ENCODE data around the gene DENND1A.

The DENND1A gene

DNA sequence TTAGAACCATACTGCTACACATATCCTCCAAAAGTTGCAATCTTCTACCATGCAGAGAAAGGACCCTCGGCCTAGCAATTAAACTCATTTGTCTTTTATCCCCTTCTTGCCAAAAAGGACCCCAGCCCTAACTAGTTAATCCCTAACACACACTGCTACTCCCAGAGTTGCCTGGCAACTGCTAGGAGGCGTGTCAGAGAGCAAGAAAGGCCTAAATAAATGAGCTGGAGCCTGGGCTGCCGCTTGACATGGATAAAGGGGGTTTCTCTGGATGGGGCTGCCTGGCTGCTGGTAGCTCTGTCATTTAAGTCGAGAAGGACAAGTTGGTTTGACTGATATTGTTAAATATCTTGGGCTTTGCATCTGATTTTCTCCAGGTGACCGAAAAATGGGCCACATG, 379.1 kb downstream of the DENND1A start:
- peak in 6 of 42 donors; percentile 8 to 45 (median 18) for DNase-seq
- intact Hi-C loops (cut with DNase I) = no loop called here

DNA sequence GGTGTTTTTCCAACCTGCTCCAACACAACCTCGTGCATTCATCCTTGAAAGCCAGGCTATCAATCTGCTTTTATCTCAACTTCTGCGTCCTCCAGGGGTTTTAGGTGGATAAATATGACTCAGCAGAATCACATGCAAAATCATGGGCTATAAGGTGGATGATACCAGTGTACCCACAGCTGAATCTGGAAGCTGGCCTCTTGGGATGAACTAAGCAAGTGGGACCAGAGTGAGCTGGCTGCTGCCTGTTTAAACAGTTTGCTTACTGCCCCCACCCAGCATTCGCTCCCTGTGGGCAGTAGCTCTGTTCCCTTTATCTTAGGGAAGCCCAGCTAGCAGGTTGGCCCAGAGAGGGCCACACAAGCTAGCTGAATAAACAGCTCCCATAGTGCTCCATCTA, 379.9 kb downstream of the DENND1A start:
- DNase-seq = no peak
- intact Hi-C loops (cut with DNase I) = no loop called here

DNA sequence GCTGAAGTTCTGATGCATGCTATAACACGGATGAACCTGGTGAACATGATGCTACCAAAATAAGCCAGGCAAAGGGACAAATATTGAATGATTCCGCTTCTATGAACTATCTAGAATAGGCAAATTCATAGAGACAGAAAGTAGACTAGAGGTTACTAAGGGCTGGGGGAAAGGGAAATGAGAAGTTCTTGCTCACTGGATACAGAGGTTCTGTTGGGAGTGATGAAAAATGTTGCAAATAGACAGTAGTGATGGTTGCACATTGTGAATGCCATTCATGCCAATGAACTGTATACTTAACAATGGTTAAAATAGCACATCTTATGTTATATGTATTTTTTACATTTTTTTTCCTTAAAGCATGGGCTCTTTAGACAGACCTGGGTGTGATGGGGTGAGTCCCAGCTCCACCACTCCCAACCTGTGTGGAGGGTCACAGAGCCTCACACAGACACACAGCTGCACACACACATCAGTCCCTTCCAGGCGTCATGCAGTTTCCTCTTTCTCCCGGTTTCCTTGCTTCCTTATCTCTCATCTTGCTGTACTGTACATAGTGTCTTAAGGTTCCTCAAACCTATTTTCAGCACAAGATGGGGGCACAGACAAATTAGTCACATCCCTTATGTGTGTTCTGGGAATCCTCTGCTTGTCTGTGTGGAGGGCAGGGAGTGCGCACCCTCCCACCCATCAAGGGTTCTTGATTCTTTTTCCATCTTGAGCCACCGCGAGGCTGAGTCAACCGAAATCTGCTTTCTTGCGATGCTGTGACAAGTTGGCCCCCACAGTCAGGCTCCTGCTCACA, 381.0 kb downstream of the DENND1A start:
- peak; percentile 31 to 94 (median 77) for DNase-seq
- intact Hi-C loops (cut with DNase I) = loop anchor here (10.0 kb wide), 1 partner anchor 496 kb away; no protein-coding TSS in a partner anchor

DNA sequence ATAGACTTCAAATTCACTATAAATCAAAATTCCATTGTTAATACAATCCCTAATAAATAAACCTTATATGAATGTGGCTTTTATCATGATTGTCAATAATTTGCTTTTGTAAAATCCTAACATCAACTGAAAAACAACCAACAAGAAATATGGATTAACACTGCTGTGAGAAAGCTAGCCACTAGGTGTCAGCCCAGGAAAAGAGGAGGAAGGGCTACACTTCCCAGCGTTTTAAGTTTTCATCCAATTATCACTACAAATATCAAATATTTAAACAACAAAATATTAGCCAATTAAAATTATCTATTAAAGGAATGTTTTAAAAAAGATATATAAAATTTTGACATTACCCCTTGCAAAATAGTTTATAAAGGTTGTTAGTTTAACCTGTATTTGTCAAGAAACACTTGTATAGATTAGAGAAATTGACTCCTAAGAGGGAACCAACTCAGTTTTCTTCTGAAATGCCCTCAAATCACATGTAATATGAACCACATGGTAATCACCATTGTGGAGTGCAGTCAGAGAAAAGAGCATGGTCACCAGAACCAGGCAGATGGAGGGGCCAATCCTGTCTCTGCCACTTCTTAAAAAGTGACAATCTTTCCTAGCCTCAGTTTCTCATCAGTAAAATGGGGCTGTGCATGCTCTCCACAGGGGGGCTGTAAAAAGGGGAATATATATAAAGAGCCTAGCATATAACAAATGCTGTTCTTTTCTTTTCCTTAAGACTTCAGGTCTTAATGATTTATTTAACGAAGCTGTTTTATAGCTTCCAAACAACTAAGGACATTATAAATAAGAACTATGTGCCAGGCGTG, 385.7 kb downstream of the DENND1A start:
- intact Hi-C loops (cut with DNase I) = loop anchor here (10.0 kb wide), 1 partner anchor 501 kb away; no protein-coding TSS in a partner anchor
- peak in 25 of 42 donors; percentile 20 to 78 (median 39) for DNase-seq

DNA sequence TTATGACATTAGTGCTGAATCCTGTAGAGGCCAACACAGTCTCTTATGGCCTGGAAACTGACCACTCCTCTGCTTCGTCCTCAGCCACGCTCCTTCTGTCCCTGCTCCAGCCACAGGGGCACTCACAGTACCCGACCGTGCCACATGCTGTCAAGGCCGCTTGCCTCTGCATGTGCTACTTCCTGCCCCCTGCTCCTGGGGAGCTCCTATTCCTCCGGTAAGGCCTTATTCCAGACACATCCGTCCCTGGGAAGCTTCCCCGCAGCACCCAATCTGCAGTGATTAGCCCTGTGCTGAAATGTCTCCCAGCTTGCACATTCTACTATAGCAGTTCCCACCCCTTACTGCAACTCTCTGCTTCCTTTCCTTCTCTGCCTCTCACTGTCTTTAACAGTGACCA, 386.4 kb downstream of the DENND1A start:
- no peak for DNase-seq
- intact Hi-C loops (cut with DNase I) = loop anchor here (10.0 kb wide), 1 partner anchor 501 kb away; no protein-coding TSS in a partner anchor

DNA sequence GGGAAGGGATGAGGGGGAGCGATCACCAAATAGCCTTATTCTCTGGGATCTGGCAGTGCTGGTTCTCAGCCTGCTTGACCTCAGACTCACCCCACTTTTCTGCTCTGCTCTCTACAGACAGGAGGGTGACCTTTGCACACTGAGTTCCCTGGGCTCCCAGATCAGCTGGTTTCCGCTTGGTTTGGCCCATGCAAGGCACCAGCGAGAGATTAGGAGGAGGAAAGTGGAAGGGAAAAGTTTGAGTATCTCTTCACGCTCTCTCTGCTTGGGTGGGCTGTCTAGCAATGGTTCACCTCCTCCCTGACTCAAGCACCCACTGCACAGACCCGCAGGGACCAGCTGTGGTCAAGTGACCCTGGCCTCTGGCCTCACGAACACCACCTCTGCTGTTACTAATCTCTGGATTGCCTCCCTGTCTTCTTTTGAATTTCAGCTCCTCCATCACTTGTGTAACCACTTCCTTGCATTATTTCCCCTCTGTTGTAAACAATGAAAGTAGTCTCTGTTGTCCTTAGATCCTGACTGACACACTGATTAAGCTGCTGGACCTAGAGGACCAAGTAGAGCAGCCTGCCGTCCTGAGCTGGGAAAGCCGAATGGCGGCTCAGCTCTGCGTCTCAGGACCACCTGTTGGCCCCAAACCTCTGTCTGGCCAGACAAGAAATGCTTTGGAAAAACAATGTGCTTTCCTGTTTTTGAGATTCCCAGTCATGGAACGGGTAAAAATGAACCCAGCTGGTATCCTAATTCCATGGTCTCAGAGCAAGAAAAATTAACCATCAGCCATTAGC, 387.3 kb downstream of the DENND1A start:
- DNase-seq = no peak
- intact Hi-C loops (cut with DNase I) = loop anchor here (10.0 kb wide), 1 partner anchor 502 kb away; no protein-coding TSS in a partner anchor

DNA sequence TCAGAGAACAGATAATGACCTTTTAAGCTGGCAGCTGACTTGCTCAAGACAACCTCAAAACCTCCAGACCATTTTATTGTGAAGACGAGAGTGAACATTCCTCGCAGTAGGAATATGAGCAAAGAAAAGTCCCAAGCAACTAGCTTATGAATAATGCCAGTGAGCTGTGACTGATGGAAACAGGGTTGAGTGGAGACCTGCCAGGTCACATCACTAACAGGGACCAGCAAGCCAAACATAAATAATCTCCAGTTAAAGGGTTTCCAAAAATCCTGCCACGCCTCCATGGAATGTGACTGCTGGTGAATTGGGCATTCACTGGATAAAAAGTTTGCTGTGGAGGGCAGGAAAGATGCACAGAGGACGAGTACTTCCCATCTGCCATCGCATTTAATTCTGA, 388.5 kb downstream of the DENND1A start:
- intact Hi-C loops (cut with DNase I) = loop anchor here (10.0 kb wide), 1 partner anchor 503 kb away; no protein-coding TSS in a partner anchor

DNA sequence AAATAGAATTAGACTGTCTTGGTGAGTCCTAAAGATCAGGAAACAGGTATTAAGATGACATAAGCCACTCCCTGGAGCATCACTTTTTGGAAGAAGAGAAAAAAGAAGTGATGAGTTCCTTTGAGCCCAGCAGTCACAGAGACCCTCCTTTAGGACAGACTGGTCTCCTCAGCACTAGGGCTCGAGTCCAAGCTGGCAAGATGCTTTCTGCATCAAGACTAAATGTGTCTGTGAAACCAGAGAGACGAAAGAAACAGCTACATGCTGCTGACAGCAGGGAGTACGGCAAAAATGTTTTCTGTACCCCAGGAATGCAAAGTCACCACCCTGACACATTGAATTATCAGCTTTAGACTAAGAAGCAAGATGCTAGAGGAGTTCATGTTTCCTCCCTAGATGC, 389.5 kb downstream of the DENND1A start:
- intact Hi-C loops (cut with DNase I) = loop anchor here (10.0 kb wide), 1 partner anchor 504 kb away; no protein-coding TSS in a partner anchor
- DNase-seq = no peak

More for the DNA sequence above, 388.5 kb downstream of the DENND1A start:
- no peak for DNase-seq

DNA sequence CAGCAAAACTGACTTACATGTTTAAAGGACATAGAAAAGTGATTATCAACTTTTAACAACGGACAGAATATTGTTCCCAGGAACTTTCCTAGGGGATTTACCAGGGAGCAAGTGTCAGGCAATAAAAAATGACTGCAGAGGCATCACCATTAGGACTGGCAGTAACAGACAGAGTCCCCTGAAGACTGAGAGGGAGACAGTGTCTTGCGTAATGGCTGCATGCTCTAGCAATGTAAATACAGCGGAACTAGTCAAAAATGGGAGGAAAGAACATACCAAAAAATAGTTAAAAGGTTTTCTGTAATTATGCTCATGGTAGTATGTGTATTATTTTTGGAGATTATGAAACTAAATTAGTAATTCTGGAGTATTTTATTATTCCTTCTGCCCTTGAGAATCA, 392.1 kb downstream of the DENND1A start:
- DNase-seq = no peak
- intact Hi-C loops (cut with DNase I) = no loop called here

DNA sequence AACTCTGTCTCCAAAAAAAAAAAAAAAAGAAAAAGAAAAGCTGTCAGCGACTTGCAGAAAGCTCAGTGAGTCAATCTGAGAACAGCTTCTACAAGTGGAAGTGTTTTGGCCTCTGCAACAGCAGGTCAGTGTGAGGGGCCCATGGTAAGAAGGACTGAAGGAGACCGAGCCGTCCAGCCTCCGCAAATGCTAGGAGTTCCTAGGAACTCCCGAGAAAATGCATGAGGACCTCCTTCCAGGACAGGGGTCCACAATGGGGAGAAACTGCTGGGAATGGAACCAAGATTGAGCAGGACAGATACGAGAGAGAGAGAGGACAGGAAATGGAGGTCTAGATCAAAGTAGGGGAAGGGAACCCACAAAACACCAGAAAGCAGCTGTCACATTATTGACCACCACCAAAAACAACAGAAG, 393.5 kb downstream of the DENND1A start:
- DNase-seq = no peak
- intact Hi-C loops (cut with DNase I) = no loop called here

DNA sequence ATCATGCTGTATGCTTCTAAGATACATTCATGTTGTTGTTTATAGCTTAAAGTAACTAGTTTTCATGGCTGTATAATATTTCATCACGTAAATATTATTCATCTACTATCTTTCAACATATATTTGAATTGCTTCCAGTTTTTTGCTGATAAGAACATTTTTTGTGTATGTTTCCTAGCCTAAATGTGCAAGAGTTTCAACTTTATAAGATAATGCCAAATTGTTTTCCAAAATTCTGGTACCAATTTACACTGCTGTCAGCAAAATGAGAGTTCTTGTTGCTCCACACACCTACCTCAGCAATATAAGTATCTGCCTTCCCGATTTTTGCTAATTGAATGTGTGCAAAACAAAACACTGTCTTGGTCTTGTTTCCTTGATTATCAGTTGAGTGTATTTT, 395.6 kb downstream of the DENND1A start:
- no peak for DNase-seq
- intact Hi-C loops (cut with DNase I) = no loop called here

DNA sequence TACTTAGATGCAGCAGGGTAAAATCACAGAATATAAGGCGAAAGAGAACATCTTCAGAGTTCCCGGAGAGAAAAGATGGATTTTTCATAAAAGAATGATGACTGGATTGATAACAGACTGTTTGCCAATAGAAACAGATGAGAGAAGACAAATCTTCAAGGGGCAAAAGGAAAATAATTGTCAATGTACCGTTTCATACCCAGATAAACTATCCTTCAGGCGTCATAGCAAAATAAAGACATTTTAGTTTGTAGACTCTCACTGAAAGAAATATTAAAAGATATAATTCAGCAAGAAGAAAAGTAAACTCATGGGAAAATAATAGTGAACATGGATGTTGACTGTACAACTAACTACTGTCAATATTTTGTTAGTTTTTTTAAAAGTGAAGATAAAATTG, 399.7 kb downstream of the DENND1A start:
- intact Hi-C loops (cut with DNase I) = no loop called here
- DNase-seq = no peak

DNA sequence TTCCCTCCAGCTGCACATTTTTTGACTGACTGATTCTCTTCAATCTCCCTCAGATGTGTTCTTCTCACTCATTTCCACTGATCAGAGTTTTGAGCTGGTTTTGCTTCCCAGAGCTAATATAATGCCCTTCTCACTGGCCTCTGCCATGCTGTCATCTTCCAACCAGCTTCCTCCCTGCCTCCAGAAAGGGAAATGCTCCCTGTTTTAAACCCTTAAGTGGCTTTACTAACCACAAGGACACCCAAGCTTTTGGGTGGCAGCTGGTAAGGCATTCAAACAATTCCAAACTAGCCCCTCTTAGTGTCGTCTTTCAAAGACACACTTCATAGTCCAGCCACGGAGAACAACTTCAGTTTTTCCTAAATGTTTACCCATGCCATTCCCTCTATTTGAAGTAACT, 401.4 kb downstream of the DENND1A start:
- intact Hi-C loops (cut with DNase I) = no loop called here
- DNase-seq = no peak

DNA sequence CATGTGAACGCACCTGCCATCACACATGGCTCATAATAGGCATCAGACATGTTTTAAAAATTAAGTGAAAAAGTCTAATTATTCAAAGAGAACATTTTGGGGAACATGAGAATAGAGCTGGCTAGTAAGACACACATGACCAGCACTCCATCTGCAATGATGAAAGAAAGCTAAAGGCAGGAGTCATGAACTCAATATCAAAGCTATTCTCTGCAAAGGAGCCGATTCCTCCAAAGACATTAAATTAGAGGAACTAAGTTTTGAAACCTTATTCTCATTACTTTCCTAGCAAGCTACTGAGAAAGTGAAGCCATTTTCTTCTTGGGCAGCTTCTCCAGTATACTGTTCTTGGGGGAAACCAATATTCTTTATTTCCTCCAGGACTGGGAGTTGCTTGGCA, 401.9 kb downstream of the DENND1A start:
- DNase-seq = no peak
- intact Hi-C loops (cut with DNase I) = no loop called here

DNA sequence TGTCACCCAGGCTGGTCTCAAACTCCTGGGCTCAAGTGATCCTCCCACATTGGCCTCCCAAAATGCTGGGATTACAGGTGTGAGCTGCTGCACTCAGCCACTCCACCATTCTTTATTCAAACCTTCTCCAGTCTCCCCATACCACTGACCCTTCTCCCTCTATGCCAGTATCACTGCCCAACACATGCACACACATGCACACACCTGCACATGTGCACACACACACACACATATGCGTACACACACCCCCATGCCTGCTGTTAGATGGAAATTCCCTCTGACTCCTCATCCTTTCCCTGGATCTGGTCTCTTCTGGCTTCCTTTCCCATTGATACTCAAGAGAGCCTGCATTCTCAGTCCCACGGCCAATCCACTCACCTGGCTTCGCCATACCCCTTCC, 404.0 kb downstream of the DENND1A start:
- DNase-seq = no peak
- intact Hi-C loops (cut with DNase I) = no loop called here

DNA sequence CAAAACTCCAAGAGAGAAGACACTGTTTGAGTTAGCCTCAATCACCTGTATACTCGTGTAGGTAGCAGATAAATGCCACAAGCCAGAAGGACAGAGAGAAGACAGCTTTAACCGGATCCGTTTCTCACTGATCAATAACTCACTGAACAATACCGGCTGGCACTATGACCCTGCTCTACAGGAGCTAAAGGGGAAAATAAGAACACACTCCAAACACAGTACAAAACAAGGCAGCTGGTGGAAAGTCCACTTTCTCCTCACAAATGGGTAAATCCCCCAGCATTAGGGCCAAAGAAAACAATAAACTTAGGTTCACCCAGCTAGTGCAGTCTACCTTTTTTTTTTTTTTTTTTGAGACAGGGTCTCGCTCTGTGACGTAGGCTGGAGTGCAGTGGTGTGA, 404.5 kb downstream of the DENND1A start:
- intact Hi-C loops (cut with DNase I) = no loop called here
- DNase-seq = no peak

DNA sequence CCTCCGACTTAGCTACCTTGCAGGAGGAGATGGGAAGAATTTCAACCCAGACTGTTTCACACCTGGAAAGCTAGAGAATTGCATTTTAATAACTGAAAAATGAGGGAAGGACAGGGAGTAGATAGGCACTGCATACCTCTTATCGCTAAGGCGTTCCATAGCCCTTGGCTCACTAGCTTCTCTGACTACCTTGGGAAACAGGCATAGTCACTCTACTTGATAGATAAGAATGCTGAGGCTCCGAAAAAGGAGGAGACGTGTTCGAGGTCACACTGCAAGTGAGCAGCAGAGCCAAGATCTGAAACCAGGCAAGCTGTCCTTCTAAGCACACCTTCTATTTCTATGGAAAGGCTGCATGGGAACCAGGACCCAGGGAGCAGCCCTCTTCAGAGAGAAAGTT, 405.1 kb downstream of the DENND1A start:
- intact Hi-C loops (cut with DNase I) = no loop called here
- DNase-seq = no peak

DNA sequence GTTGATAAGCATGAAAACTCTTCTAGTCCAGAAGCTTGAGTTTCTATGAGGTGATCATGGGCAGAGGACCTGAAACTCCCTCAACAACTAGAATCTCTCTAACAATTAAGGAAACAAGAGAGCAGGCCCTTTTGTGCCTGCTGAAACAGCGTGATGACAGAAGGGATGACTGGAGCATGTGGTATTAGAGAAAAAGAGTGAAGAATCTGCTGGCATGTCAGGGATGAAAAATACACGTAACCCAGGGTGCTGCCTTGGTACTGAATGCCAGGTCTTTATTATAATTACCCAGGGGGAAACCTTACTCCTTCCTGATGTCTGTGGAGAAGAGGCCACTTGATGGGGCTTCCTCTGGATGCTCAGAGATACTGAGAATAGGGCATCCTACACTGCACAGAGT, 406.1 kb downstream of the DENND1A start:
- intact Hi-C loops (cut with DNase I) = no loop called here
- no peak for DNase-seq

DNA sequence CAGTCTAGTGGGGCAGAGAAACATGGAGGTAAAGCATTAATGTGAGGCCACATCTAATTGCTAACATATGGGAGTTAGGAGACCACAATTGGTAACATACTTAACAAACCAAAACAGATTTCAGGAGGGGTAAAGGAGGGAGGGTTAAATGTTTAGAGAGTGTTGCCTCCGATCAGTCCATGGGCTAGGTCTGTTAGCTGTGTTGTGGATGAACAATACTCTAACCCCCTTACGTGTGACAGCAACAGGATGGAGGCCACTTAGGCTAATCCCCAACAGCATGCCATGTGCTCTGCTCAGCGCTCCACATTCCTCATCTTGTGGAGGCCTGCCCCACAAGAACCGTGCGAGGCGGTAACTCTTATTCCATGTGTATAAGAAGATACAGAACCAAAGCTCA, 406.9 kb downstream of the DENND1A start:
- DNase-seq = no peak
- intact Hi-C loops (cut with DNase I) = no loop called here

All from head of caudate nucleus (tissue), 42 donors.